HG02678 (cell line): ENCODE data around the gene CFAP46.
"Not testable (repeated sequence)": the region's sequence is repeated elsewhere in the genome, so short reads cannot be mapped to it uniquely, and the experiment has no call there.

Source experiments
- ATAC-seq: cut with Tn5 transposase; IDR thresholded peaks from one replicate; pipeline ENCODE4 v1.9.1; 2021; ENCODE audit warnings: mild to moderate bottlenecking, moderate library complexity; ENCODE audit not compliant: unreplicated experiment

The CFAP46 gene

GRCh38 chr10:132810141-132810806 is 132.1 kb downstream of the CFAP46 start:
- ATAC-seq, result no peak

- no peak for ATAC-seq
Measured at GRCh38 chr10:132809232-132810140, 132.9 kb downstream of the CFAP46 start.

GRCh38 chr10:132808383-132809231 is 133.8 kb downstream of the CFAP46 start:
- ATAC-seq, result no peak

GRCh38 chr10:132807621-132808049 is 134.7 kb downstream of the CFAP46 start:
- no peak for ATAC-seq

GRCh38 chr10:132806561-132807003 is 135.8 kb downstream of the CFAP46 start:
- ATAC-seq, result no peak

- no peak for ATAC-seq
Measured at GRCh38 chr10:132806110-132806509, 136.3 kb downstream of the CFAP46 start.

- no peak for ATAC-seq
Measured at GRCh38 chr10:132805599-132805998, 136.8 kb downstream of the CFAP46 start.

GRCh38 chr10:132804785-132805426 is 137.5 kb downstream of the CFAP46 start:
- no peak for ATAC-seq

- ATAC-seq, result no peak
Measured at GRCh38 chr10:132804287-132804686, 138.1 kb downstream of the CFAP46 start.

GRCh38 chr10:132803416-132804210 is 138.8 kb downstream of the CFAP46 start:
- ATAC-seq, result no peak

- no peak for ATAC-seq
Measured at GRCh38 chr10:132802694-132803320, 139.6 kb downstream of the CFAP46 start.

GRCh38 chr10:132802048-132802447 is 140.3 kb downstream of the CFAP46 start:
- ATAC-seq, result no peak

GRCh38 chr10:132799865-132800264 is 142.5 kb downstream of the CFAP46 start:
- ATAC-seq, result no peak

GRCh38 chr10:132798876-132799275 is 143.5 kb downstream of the CFAP46 start:
- no peak for ATAC-seq

- no peak for ATAC-seq
Measured at GRCh38 chr10:132798403-132798802, 144.0 kb downstream of the CFAP46 start.

- ATAC-seq, result not testable (repeated sequence)
Measured at GRCh38 chr10:132797986-132798385, 144.4 kb downstream of the CFAP46 start.

GRCh38 chr10:132796846-132797245 is 145.5 kb downstream of the CFAP46 start:
- ATAC-seq, result no peak

- ATAC-seq, result no peak
Measured at GRCh38 chr10:132793871-132794849, 148.2 kb downstream of the CFAP46 start.
